Osteoblast (primary cell): Measurements from ENCODE around the gene LRRFIP1. TPM values are rescaled to one million over a fixed set of nuclear protein-coding genes. Genes with fewer than 3 reads are reported as not detected.

Experiments used
- DNase-seq: peaks from one replicate; pipeline ENCODE4 v3.0.0; 2011; ENCODE audit warnings: low spot score, mixed read lengths; ENCODE audit not compliant: insufficient read length; ENCODE audit errors: missing footprints
- H2AFZ ChIP-seq: 2 replicates; pipeline ENCODE4 v1.6.0; 2011; ENCODE audit warnings: mild to moderate bottlenecking, low read length
- H3K27ac ChIP-seq: 2 replicates; pipeline ENCODE4 v1.5.1; 2011; ENCODE audit warnings: mild to moderate bottlenecking, low read depth, low read length, moderate library complexity
- H3K27me3 ChIP-seq: 2 replicates; pipeline ENCODE4 v1.6.0; 2012; ENCODE audit warnings: mild to moderate bottlenecking, control low read depth, inconsistent platforms, low read length, moderate library complexity; ENCODE audit not compliant: insufficient read depth
- H3K36me3 ChIP-seq: 2 replicates; pipeline ENCODE4 v1.5.1; 2011; ENCODE audit warnings: mild to moderate bottlenecking, low read length, control low read depth, moderate library complexity; ENCODE audit not compliant: insufficient read depth
- H3K4me1 ChIP-seq: 2 replicates; pipeline ENCODE4 v1.5.1; 2011; ENCODE audit warnings: mild to moderate bottlenecking, low read length, control low read depth, moderate library complexity; ENCODE audit not compliant: insufficient read depth
- H3K4me2 ChIP-seq: 2 replicates; pipeline ENCODE4 v1.6.0; 2011; ENCODE audit warnings: mild to moderate bottlenecking, low read length; ENCODE audit not compliant: insufficient read depth
- H3K4me3 ChIP-seq: fragments of 200-600 bp; sonication (generic); 3 replicates; pipeline ENCODE4 v1.5.1; 2012; ENCODE audit warnings: mild to moderate bottlenecking, low read length, inconsistent platforms; ENCODE audit not compliant: insufficient read depth
- H3K79me2 ChIP-seq: 2 replicates; pipeline ENCODE4 v1.6.0; 2012; ENCODE audit warnings: mild to moderate bottlenecking, low read length, control low read depth, inconsistent platforms; ENCODE audit not compliant: insufficient read depth
- H3K9me3 ChIP-seq: 2 replicates; pipeline ENCODE4 v1.5.1; 2011; ENCODE audit warnings: low read depth, low read length, control low read depth
- H4K20me1 ChIP-seq: 2 replicates; pipeline ENCODE4 v1.6.0; 2012; ENCODE audit warnings: mild to moderate bottlenecking, low read length, control low read depth; ENCODE audit not compliant: insufficient read depth
- total RNA-seq: library from RNA; depleted of rRNA; stranded (reverse); fragments of >200 nt; gene quantifications from 2 replicates; pipeline ENCODE4 v1.2.3, GENCODE V29; 2012
- TF ChIP-seq, protein P1 (sequence below): IDR thresholded peaks from 2 replicates; pipeline ENCODE4 v1.5.1; 2011; ENCODE audit warnings: mild to moderate bottlenecking, low read depth, low read length, moderate library complexity; ENCODE audit errors: extremely low read depth

Gene LRRFIP1
- total RNA-seq, 1 donor: 51.8 TPM

GRCh38 chr2:237815637-237816036 lies 188.2 kb downstream of the LRRFIP1 start:
- H3K27me3 ChIP-seq: peaks cover 28% of the 10 kb centered on the region
- TF ChIP-seq, protein P1, sequence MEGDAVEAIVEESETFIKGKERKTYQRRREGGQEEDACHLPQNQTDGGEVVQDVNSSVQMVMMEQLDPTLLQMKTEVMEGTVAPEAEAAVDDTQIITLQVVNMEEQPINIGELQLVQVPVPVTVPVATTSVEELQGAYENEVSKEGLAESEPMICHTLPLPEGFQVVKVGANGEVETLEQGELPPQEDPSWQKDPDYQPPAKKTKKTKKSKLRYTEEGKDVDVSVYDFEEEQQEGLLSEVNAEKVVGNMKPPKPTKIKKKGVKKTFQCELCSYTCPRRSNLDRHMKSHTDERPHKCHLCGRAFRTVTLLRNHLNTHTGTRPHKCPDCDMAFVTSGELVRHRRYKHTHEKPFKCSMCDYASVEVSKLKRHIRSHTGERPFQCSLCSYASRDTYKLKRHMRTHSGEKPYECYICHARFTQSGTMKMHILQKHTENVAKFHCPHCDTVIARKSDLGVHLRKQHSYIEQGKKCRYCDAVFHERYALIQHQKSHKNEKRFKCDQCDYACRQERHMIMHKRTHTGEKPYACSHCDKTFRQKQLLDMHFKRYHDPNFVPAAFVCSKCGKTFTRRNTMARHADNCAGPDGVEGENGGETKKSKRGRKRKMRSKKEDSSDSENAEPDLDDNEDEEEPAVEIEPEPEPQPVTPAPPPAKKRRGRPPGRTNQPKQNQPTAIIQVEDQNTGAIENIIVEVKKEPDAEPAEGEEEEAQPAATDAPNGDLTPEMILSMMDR: no peak

DNA sequence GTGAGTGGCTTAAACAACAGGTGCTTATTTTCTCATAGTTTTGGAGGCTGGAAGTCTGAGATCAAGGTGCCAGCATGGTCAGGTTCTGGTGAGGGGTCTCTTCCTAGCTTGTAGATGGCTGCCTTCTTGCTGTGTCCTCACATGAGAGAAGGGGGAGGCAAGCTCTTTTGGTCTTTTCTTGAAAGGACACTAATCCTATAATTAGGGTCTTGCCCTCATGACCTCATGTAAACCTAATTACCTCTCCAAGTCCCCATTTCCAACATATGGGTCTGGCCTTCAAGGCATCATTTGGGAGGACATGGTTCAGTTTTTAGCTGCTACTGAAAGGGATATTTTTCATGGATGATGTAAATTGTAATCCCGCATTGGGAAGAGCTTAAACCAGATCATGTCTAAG lies 189.1 kb downstream of the LRRFIP1 start:
- H3K27ac ChIP-seq: no peak overlapping the region
- H3K79me2 ChIP-seq: no peaks in the 10 kb centered on the region
- H3K4me3 ChIP-seq: no peak overlapping the region
- H3K36me3 ChIP-seq: no peaks in the 10 kb centered on the region
- no peaks in the 10 kb centered on the region for H4K20me1 ChIP-seq
- H3K4me1 ChIP-seq: peaks cover 3% of the 10 kb centered on the region
- no peak overlapping the region for H3K4me2 ChIP-seq
- no peaks in the 10 kb centered on the region for H3K9me3 ChIP-seq
- TF ChIP-seq, protein P1: no peak
- H2AFZ ChIP-seq: no peak overlapping the region
- DNase-seq: no peak
- peaks cover 19% of the 10 kb centered on the region for H3K27me3 ChIP-seq

More at GRCh38 chr2:237815637-237816036, 188.2 kb downstream of the LRRFIP1 start:
- H3K9me3 ChIP-seq: no peaks in the 10 kb centered on the region
- H2AFZ ChIP-seq: no peak overlapping the region
- no peak for DNase-seq
- no peak overlapping the region for H3K27ac ChIP-seq
- H3K4me3 ChIP-seq: no peak overlapping the region
- peaks cover 3% of the 10 kb centered on the region for H3K4me1 ChIP-seq
- no peaks in the 10 kb centered on the region for H3K36me3 ChIP-seq
- H3K4me2 ChIP-seq: no peak overlapping the region
- no peaks in the 10 kb centered on the region for H4K20me1 ChIP-seq
- no peaks in the 10 kb centered on the region for H3K79me2 ChIP-seq

DNA sequence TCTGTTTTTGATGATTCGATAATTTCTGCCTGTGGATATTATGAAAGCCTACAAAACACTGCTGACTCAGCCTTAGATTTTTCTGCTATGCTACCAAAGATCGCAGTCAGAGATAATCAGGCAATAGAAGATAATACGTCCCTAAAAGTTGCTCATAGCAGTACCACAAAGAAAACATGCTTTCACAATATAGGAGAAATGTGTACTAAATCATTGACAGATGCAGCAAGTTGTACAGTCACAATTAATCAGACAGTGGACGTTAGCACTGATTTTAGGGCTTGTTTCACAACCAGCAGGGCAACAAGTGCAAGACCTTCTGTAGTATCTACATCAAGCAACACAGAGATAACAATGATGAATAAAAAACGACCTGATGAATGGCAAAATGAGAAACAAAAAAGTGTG lies 190.7 kb downstream of the LRRFIP1 start:
- Histone ChIP-seq H3K27me3 (peaks cover 9% of the 10 kb centered on the region), H2AFZ (no peak overlapping the region), H3K4me2 (peak overlapping the region; percentile 47), H3K9me3 (no peaks in the 10 kb centered on the region), H3K36me3 (no peaks in the 10 kb centered on the region), H3K4me1 (peaks cover 3% of the 10 kb centered on the region), H3K4me3 (peak overlapping the region; percentile 8), H3K27ac (no peak overlapping the region), H4K20me1 (no peaks in the 10 kb centered on the region), H3K79me2 (no peaks in the 10 kb centered on the region)
- no peak for DNase-seq
- TF ChIP-seq, protein P1: no peak

- Histone ChIP-seq H3K9me3 (no peaks in the 10 kb centered on the region), H3K36me3 (no peaks in the 10 kb centered on the region), H3K27me3 (peaks cover 4% of the 10 kb centered on the region), H2AFZ (no peak overlapping the region), H3K4me1 (peaks cover 3% of the 10 kb centered on the region), H3K4me3 (no peak overlapping the region), H3K27ac (no peak overlapping the region), H3K79me2 (no peaks in the 10 kb centered on the region), H3K4me2 (no peak overlapping the region), H4K20me1 (no peaks in the 10 kb centered on the region)
- no peak for DNase-seq
- TF ChIP-seq, protein P1: no peak
Measured at GRCh38 chr2:237819231-237819630, 191.8 kb downstream of the LRRFIP1 start.
